ENCODE data around the gene GMCL1.
"Not testable (repeated sequence)": the region's sequence is repeated elsewhere in the genome, so short reads cannot be mapped to it uniquely, and the experiment has no call there.

The GMCL1 gene

DNA sequence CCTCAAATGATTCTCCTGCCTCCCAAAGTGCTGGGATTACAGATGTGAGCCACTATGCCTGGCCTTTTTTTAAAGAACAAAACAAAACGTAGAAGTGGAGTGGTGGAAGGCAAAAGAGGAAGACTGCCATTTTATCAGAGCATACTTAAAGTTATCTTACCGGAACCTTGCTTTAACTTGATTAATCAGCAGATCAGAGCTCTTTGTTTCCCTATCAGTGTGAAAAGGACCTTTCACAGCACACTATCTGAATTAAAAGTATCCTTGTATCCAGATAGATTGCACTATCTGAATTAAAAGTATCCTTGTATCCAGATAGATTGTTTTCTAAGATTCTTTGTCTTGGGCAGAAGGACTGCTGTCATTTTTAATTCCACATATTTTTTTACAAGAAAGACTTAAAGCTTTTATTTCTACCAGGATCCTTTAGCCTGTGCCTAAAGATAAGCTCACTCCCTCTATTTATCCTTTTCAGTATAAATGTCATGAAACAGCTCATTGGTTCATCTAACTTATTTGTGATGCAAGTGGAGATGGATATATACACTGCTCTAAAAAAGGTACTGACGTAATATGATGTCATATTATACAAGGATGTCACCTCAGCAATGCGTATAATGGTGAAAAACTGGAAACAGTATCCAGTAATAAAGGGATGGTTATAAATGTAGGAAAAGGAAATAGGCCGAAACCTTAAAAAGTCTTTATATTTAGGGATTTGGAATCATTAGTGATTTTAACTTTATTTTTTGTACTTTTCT, 17.8 kb downstream of the GMCL1 start:
- no peak for DNase-seq (ENCODE audit: low read depth in 1 of 2, low spot score in 1 of 2)

DNA sequence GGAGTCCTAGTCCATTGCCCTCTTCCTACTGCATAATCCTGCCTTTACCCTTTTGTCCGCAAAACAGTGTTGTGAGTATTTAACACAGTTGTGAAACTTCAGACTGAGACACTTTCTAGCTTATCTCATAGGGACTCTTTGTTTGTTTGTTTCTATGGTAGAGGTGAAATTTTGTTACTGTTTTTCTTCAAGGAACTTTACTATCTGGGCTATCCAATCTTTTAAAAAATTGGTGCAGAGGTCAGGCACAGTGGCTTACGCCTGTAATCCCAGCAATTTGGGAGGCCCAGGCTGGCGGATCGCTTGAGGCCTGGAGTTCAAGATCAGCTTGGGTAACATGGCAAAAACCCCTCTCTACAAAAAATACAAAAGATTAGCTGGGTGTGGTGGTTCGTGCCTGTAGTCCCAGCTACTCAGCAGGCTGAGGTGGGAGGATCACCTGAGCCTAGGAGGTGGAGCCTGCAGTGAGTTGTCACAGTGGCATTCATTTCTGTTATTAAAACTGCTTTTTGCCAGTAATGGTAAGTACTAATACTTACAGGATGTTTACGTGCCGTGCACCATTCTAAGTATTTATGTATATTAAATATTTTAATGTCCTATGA, 18.8 kb downstream of the GMCL1 start:
- no peak for DNase-seq (ENCODE audit: low read depth in 1 of 2, low spot score in 1 of 2)

DNA sequence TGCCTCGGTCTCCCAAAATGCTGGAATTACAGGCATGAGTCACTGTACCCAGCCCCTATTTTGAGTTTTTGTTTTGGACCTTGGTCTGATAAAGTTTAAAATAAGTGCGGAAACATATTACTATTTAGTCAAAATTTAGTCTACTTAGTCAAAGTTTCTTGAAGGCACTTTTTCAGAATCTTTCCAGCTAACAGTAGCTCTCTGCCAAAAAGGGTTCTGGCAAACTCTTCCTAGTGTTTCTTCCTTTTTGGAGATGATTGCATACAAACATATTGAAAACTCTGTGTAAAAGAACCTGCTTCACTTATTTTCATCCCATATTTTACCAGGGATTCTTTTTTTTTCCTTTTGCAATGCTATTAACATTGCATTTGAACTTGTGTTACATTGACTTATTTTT, 28.8 kb downstream of the GMCL1 start:
- no peak for DNase-seq (ENCODE audit: low read depth in 1 of 2, low spot score in 1 of 2)

DNA sequence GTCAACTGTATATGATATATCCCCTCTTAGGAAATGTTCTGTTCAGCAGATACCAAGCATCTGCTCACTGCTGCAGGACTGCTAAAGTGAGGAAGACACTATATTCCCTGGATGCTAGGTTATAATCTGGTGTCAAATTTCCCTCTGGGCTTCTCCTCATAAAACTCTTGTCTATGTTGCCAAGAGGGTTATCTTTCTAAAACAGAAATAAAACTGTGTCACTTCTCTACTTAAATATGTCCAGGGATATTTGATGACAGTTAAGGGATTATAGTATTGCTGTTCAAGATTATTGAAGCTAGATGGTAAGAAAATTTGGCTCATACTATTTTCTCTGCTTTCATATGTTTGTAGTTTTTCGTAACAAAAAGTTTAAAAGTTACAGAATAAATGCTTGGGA, 33.8 kb downstream of the GMCL1 start:
- DNase-seq (ENCODE audit: low read depth in 1 of 2, low spot score in 1 of 2), result no peak

DNA sequence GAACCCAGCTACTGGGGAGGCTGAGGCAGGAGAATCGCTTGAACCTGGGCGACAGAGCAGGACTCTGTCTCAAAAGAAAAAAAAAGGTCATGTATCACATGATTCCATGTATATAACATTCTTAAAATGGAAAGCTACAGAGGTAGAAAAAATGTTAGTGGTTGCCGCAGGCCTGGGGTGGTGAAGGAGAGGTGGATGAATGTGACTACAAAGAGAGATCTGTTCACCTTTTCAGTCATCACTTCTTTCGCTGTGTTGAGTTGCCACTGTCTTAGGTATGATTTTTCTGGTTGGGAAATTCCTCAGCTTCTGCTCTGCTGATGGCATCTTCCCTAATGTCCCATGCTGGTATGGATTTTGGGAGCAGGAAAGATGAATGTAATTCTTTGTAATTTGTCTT, 59.0 kb downstream of the GMCL1 start:
- no peak for DNase-seq (ENCODE audit: low read depth in 1 of 2, low spot score in 1 of 2)

DNA sequence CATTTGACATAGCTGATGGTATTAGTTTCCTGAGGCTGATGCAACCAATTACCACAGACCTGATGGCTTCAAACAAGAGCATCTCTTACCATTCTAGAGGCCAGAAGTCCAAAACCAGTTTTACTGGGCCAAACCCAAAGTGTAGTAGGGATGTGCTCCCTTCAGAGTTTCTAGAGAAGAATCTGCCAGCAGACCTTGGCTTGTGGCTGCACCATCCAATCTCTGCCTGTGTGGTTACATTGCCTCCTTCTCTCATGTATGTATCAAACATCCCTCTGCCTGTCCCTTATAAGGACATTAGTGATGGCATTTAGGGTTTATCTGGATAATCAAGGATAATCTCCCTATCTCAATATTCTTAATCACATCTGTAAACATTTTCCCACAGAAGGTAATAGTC, 59.8 kb downstream of the GMCL1 start:
- no peak for DNase-seq (ENCODE audit: low read depth in 1 of 2, low spot score in 1 of 2)

DNA sequence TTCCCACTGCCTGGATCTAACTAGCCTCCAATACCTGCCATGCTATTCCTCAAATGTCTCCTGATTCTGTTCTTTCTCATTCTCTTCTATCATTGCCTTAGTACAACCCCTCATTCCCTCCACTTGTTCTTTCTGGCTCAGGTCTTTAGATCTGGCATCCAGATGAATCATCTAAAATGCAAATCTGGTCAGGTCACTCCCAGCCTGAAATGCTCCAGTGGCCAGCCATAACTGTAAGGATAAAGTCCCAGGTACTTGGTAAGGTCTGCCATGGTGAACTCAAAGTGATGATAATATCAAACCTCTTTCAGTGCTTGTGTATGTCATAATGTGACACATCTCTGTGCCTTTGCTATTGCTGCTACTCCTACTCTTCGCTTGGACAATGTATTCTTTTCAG, 61.4 kb downstream of the GMCL1 start:
- DNase-seq (ENCODE audit: low read depth in 1 of 2, low spot score in 1 of 2), result no peak

DNA sequence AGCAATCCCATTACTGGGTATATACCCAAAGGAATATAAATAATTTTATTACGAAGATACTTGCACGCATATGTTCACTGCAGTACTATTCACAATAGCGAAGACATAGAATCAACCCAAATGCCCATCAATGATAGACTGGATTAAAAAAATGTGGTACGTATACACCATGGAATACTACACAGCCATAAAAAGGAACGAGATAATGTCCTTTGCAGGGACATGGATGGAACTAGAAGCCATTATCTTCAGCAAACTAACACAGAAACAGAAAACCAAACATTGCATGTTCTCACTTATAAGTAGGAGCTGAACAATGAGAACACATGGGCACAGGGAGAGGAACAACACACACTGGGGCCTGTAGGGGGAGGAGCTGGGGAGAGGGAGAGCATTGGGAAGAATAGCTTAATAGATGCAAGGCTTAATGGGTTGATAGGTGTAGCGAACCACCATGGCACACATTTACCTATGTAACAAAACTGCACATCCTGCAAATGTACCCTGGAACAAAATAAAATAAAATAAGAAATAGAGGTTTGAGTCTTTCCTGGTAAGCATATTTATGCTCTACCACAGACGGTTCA, 63.5 kb downstream of the GMCL1 start:
- DNase-seq (ENCODE audit: low read depth in 1 of 2, low spot score in 1 of 2), result not testable (repeated sequence)

DNA sequence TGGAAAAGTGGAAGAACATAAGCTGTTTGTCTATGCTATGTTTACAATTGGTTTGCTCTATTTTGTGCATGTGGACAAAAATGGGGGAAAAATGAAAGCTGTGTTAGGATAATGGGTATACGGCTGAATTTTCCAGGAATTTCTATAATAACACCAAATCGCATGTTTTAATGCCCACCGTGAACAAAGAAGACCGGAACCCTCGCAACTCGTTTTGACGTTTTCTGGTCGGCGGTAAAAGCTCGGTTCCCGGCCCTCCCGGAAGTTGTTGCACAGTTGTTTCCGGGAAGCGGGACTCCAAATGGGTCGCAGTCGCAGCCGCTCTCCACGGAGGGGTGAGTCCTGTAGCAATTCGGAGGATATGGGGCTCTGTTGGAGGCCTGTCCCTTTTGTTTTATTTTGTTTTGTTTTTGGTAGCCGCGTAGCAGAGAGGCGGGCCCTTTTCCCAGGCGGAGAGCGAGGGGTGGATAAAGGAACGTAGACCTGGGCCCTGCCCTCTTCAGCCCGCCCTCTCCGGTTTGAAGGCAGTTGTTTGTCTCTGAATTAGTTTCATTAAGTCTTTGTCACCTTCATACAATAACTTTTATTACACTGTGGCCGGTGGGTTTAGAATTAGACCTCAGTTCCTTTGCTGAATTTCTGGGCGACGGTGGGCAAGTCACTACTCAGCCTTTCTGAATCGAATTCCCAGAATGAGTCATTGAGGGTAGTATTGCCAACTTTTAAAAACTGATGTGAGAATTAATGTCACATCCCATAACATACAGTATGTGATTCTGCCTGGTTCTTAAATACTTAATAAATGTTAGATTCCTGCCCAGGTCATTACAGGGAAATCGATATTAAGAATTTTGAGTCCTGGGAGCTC, 64.5 kb downstream of the GMCL1 start, which contains the start of gene SNRNP27:
Gene SNRNP27, plus strand, starts transcription at position 273 of the 868 bp plus-strand sequence. Its CDS starts 29 bp downstream, at position 302.
- DNase-seq (ENCODE audit: low read depth in 1 of 2, low spot score in 1 of 2), result peak; percentile 60 to 72

DNA sequence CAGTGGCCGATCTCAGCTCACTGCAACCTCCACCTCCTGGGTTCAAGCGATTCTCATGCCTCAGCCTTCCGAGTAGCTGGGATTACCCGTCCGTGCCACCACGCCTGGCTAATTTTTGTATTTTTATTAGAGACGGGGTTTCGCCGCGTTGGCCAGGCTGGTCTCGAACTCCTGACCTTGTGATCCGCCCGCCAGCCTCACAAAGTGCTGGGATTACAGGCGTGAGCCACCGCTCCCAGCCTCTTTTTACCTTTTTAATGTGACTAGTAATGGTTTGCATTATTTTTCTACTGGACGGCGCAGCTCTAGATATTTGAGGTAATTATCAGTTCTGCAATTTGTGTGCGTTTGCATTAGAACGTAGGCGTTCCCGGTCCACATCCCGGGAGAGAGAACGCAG, 65.3 kb downstream of the GMCL1 start:
- DNase-seq (ENCODE audit: low read depth in 1 of 2, low spot score in 1 of 2), result not testable (repeated sequence)

DNA sequence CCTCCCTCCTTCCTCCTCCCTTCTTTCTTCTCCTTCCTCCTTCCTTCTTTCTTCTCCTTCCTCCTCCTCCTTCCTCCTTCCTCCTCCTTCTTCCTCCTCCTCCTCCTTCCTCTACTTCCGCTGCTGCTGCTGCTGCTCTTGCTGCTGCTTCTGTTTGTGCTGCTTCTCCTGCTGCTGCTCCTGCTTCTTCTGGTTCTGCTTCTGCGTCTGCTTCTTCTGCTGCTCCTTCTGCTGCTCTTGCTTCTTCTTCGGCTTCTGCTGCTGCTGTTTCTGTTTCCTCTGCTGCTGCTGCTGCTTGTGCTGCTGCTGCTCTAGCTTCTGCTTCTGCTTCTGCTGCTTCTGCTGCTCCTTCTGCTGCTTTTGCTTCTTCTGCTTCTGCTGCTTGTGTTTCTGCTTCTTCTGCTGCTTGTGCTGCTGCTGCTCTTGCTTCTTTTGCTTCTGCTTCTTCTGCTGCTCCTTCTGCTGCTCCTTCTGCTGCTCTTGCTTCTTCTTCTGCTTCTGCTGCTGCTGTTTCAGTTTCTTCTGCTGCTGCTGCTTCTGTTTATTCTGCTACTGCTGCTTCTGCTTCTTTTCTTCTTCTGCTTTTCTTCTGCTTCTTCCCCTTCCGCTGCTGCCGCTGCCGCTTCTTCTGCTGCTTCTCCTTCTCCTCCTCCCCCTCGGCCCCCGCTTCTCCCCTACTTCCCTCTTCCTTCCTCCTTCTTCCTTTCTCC, 72.9 kb downstream of the GMCL1 start:
- no peak for DNase-seq (ENCODE audit: low read depth in 1 of 2, low spot score in 1 of 2)

DNA sequence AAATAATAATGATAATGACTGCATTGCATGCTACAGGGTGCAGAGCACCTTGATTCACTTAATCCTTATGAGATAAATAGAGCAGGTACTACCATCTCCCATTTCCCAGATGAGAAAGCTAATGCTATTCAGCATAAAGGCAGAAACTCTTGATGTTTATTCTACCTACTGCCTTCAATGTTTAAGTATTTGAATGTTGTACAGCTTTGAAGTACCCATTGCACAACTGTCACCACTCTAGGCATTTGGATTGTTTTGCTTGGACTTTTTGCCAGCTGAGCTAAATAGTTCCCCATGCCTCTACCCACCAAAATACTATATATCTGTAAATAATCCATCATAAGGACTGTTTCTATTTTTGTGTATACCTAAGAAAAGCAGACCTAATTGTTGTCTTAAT, 77.8 kb downstream of the GMCL1 start:
- no peak for DNase-seq (ENCODE audit: low read depth in 1 of 2, low spot score in 1 of 2)

DNA sequence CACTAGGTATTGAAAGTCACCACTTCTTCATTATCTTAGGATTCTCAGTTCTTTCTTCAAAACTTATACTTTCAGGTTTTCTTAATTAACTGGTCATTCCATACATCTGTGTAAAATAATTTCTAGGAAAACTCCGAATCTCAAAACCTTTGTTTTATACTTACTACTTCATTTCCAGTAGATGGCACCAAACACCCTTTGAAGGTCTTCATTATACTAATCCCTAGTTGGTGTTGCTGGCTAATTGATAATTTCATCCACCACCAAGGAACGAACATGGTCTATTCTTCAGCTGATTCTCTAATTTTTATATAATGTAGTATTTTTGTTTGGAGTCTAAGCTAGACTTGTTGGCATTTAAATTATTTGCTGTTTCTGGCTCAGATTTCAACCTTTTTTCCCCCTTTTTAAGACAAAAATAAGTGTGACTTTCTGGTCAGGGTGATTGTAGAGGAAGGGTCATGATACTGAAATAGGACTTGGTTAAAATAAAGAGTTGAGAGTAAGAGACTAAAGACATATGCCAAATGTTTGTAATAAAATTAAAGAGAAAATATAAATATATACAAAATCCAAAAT, 82.6 kb downstream of the GMCL1 start:
- DNase-seq (ENCODE audit: low read depth in 1 of 2, low spot score in 1 of 2), result no peak

DNA sequence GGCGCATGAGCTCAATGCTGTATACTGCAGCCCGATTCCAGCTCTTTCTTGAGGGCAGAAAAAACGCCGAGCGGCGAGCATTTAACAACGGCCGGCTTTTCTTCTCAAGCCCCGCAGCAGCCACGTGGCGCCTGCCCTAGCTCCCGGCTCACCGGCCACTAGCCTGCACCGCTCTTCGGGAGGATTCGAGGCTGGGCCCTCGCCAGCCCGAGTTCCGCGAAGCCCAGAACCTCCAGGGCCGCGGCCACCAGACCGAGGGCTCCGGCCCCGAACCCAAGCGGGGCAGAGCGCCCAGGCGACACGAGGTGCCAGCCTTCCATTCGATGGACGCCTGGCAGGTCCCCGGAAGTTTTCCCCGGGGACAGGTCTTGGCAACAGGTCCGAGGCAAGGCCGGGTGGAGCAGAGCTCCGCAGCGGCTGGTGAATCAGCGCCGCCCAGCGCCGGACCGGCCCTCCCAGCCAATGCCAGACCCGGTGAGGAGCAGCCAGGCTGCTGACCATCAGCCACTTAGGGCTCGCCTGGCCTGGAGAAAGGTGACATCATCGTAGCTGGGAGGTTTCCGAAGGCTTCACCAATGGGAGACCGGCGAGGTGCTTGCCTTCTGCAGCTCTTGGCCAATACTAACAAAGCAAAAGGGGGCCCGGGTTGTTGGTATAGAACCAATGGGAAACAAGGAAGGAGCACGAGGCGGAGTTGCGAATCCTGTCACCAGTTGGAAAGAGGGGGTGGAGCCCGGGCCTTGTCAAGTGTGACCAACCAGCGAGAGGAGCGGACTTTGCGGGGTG, 84.9 kb downstream of the GMCL1 start:
- peak in 1 of 2 donors; percentile 99 for DNase-seq (ENCODE audit: low read depth in 1 of 2, low spot score in 1 of 2)

DNA sequence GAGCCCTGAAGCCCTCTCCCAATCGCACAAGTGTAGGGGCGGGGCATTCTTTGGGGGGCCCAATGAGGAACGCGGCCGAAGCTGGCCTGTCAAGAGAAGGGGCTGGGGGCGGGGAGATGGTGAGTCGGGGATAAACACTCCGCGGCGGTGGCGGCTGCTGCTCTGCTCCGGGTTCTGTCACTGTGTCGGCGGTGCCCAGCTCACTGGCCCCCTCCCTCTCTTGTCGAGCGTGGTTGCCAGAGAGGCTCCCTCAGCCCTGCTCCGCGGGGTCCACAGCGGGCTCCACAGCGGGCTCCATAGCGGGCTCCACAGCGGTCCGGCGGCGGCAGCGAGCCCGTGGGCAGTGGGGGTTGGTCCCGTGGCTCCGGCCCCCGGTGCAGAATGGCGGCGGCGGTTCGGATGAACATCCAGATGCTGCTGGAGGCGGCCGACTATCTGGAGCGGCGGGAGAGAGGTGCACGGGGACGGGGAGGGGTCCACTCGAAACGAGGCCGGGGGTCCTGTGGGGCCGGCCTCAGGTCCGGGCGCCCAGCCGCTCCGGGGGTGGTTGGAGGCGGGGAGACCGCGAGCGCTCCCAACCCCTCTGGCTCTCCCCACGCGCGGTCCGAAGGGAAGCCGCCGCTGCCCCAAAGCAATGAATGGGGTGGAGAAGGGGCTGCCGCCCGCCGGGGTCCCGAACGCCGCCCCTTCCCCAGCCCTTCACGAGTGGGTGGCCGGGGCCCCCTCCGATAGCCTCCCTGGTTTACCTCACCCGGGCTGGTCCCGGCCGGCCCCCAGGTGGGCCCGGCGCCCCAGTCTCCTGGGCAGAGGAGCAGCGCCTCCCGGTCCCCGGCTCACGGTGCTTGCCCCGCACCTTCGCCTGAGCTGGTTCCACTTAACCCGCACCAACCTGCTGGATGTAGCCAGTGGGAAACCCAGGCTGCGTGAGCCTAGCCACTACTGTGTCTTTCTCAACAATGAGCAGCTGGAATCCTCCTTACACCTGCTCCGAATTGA, 85.8 kb downstream of the GMCL1 start, which contains the start of gene MXD1:
Gene MXD1, plus strand, starts transcription at position 160 of the 996 bp plus-strand sequence. Its CDS starts 222 bp downstream, at position 382.
- peak; percentile 6 to 97 for DNase-seq (ENCODE audit: low read depth in 1 of 2, low spot score in 1 of 2)

DNA sequence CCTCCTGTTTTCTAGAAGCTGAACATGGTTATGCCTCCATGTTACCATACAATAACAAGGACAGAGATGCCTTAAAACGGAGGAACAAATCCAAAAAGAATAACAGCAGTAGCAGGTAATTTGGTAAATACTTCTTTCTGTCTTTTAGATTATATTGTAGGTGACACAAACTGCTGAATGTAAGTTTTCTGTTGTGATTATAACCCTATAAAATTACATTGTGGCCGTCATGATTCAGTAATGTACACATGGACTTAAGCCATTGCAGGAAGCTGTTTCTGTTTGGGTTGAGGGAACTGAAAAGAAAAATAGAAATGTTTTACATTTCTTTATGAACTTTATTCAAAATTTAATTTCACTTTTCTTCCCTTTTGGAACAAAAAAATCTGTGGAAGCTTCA, 86.6 kb downstream of the GMCL1 start:
- no peak for DNase-seq (ENCODE audit: low read depth in 1 of 2, low spot score in 1 of 2)

DNA sequence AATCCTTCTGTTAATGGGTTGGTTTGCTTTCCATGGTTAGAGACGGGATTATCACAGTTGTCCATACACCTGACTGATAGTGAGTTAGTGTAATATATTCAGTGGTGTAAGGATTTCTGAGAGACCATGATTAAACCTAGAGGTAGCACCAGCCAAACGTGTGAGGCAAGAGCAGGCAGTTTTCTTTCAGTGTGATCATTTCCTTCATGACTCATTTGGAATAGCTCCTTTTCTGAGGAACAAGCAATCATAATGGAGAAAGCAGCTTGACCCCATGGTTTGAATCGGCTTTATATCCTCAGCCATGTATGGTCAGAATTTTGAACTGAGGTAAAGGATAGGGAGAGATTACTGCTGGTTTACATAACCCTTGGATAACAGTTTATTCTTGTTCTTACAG, 88.4 kb downstream of the GMCL1 start:
- DNase-seq (ENCODE audit: low read depth in 1 of 2, low spot score in 1 of 2), result no peak

DNA sequence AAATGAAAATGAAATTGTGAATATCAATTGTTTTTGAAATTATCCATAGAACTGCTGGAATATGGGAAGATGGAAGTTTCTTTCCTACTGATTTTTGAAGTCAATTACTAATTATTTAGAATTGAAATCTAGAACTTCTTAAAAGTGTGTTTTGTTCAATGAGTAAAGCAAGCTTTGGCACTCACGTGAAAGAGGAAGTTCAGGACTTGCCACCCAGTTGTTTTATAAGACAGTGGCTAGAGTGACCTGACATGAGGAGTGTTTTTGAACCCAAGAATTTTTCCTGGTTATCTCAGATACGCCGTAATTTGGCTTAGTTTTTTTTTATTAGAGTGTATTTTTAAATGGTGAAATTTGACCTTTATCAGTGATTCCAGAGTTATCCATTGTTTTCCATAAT, 88.9 kb downstream of the GMCL1 start:
- no peak for DNase-seq (ENCODE audit: low read depth in 1 of 2, low spot score in 1 of 2)

Measured in stimulated activated CD4-positive, alpha-beta T cell treated with anti-CD3 and anti-CD28 coated beads, Interleukin-15, amount 100 ng/mL, for 1 hour (primary cell).